HG02884 (cell line): Measurements from ENCODE around the gene SCYL3.
"Not testable (repeated sequence)": the region's sequence is repeated elsewhere in the genome, so short reads cannot be mapped to it uniquely, and the experiment has no call there.

Source experiments
- ATAC-seq: cut with Tn5 transposase; IDR thresholded peaks from one replicate; pipeline ENCODE4 v1.9.1; 2021; ENCODE audit warnings: mild to moderate bottlenecking, moderate library complexity; ENCODE audit not compliant: unreplicated experiment

The SCYL3 gene

DNA sequence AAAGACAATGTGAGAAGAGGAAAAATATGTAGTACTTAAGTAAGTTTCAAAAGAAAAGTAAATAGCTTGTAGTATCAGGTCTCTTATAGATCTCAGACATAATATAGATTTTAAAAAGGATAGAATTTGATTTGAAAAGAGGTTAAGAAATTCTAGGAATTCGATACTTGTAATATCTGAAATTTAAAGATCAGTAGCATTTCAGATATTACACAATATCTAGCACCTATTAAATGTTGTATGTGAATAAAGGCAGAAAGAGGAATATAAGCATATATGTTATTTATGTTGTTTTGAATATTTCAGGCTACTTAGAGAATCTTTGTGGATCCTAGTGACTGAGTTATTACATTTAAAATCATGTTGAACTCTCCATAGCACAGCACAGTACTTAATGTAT lies 64.0 kb downstream of the SCYL3 start:
- no peak for ATAC-seq

DNA sequence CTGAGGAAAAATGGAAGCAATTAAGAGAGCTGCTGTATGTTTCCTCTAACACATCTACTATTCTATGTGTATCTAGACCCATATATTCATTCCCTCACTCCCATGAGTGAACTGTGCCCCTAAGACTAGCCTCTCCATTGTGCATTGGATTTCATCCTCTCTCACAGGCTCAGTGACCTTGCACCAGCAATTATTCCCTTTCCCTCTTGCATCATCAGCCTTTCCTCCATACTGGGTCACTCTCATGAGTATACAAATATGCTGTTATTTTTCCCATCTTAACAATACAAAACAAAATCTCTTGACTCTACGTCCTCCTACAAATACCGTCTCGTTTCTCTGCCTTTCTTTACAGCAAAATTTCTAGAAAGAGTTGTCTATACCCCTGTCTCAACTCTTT lies 69.5 kb downstream of the SCYL3 start:
- no peak for ATAC-seq

DNA sequence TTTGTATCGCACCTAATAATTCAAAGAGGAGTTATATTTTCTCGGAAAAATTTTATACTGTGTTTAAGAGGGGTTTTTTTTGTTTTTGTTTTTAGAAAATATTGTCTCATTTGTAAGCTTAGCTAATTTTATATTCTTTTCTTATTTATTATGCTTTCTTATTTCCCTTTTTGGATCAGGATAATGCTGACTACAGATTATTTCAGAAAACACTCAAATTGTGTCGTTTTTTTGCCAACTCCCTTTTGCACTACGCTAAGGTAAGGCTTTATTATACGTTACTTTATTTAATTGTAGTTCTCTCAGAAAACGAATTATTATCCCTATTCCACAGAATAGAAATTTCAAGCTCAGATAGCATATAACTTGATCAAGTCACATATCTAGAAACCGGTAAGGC lies 72.2 kb downstream of the SCYL3 start:
- ATAC-seq: no peak

DNA sequence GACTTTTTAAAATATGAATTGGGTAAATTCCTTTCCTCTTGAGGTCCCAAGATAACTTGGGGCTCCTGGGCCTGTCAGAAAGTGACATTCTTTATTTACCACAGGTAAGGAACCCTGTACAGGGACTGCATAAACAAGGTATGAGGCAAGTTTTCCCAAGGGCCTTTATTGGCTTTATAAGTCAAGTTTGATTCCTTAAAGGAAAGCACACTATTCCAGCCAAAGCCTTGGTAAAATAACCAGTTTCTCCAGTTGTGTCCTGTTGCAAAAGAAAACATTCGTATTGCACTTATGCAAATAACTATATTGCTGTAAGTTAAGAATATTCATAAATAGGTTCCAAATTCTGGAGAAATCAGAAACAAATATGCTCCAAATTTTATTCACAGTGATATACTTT lies 77.1 kb downstream of the SCYL3 start:
- ATAC-seq: no peak

DNA sequence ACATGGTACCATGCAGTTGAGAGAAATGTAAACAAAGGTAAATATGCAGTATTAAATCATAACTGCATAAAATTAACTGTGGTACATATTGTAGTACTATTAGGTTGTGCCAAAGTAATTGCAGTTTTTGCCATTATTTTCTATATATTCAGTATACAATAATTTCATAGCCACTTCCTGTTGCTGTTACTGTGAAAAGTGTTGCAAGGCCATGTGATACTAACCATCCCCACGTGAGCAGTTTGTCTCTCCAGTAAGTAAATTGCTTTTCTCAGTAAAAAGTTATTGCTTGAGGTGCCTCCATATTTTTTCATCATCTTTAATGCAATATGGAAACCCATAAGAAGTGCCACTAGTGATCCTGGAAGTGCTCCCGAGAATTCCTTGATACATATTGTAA lies 79.4 kb downstream of the SCYL3 start:
- no peak for ATAC-seq

DNA sequence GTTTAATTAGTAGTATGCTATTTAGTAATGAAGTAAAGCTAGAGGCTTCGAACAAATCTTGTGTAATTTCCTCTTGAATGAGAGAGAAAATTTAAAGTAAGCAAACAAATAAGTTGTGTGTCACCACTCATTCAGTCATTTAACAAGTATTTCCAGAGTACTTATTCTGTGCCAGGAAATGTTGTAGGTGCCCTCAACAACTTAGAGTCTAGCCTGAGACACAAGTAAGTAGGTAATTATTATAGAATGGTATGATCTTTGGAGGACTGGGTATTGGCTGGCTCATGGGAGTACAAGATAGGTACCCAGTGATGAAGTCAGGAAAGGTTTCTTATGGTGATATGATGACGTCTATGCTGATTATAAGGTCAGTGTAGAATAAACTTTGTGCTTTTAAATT lies 81.6 kb downstream of the SCYL3 start:
- no peak for ATAC-seq

DNA sequence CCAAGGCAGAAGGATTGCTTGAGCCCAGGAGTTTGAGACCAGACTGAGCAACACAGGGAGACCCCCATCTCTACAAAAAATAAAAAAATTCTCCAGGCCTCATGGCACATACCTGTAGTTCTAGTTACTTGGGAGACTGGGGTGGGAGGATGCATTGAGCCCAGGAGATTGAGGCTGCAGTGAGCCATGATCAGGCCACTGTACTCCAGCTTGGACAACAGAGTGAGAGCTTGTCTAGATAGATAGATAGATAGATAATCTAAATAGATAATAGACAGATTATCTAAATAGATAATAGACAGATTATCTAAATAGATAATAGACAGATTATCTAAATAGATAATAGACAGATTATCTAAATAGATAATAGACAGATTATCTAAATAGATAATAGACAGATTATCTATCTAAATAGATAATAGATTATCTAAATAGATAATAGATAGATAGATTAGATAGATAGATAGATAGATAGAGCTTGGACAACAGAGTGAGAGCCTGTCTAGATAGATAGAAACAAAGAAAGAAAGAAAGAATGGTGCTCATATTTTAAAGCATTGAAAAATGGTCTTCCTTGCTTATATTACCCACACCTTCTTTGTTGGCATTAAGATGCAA lies 82.2 kb downstream of the SCYL3 start:
- ATAC-seq: not testable (repeated sequence)

DNA sequence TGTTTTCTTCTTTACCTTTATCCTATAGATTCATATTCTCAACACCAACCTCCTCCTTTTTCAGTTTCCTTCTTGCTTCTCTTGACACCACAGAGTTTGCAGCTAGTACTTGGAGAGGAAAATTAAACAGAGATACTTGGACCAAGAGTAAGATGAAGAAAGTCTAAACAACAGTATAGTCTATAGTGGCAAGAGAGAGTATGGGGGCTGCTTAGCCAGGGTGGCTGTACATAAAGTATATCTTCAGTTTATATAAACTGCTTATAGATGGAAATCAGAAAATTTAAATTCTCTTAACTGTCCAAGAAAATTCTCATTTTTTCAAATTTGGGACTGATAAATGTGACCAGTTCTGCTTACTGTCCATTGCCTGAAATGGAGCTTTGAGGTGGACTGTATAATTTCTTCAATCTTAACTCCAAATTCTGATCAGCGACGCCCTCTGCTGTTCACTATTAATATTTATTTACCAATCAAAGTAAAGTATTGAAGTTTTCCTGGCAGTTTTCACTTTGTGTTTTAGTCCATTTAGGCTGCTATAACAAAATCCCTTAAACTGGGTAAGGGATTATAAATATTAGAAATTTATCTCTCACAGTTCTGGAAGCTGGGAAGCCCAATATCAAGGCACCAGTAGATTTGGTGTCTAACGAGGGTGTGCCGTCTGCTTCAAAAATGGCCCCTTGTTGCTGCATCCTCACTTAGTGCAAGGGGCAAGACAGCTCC lies 84.2 kb downstream of the SCYL3 start:
- ATAC-seq: no peak

DNA sequence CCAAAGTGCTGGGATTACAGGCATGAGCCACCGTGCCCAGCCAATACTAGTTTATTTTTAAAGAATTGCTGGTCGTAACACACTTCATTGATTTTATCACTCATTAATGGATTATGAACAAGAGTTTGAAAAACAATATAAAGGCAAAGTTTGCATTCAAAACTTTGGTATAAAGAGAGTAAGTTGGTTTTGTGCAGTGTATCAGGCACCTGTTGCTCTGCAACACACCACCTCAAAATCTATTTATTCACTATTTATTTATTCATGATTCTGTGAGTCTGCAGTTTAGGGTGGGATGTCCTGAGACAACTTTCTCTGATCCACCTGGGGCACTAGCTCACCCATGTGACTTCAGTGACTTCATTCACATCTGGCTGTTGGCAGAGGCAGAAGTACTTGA lies 88.8 kb downstream of the SCYL3 start:
- ATAC-seq: no peak

DNA sequence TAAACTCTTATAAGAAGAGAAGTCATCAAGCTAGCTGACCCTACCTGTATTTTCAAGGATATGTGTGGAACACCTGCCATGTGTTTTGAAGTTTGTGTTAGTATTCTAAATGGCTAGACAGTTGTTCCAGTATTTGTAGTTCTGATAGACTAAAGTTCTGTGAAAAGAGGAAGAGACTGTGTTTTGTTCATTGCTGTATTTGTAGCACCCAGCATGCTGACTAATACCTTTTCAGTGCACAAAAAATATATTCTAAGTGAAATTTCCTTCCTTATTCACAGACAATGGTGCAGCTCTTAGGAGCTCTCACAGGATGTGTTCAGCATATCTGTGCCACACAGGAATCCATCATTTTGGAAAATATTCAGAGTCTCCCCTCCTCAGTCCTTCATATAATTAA lies 90.8 kb downstream of the SCYL3 start:
- no peak for ATAC-seq
